Right lobe of liver (tissue), 6 donors: ENCODE results near the gene KLRC2. TPM values are rescaled to one million over a fixed set of nuclear protein-coding genes. Genes with fewer than 3 reads are reported as not detected.
"Not testable (repeated sequence)": the region's sequence is repeated elsewhere in the genome, so short reads cannot be mapped to it uniquely, and the experiment has no call there.

Experiments used
- ATAC-seq, 4 donors: fragments of 200-7000 bp; cut with Tn5 transposase; one replicate each; pipeline ENCODE4 v1.9.1; 2020; ENCODE audit warnings: mild to moderate bottlenecking in 4 of 4, moderate library complexity in 4 of 4
- DNase-seq, 3 donors: peaks; one replicate each; pipeline ENCODE4 v3.0.0-alpha.2; 2020
- H3K27ac ChIP-seq, 3 donors: fragments of 200-600 bp; one replicate each; pipeline ENCODE4 v1.8.0; 2022
- H3K27me3 ChIP-seq, 2 donors: fragments of 200-600 bp; one replicate each; pipeline ENCODE4 v1.8.0; 2022
- H3K36me3 ChIP-seq, 4 donors: fragments of 200-600 bp; sonication (generic) in 1 of 4; one replicate each; pipeline versions ENCODE4 v1.5.1 to v1.8.0; 2017 to 2022; ENCODE audit warnings: control low read depth in 1 of 4
- H3K4me1 ChIP-seq, 4 donors: fragments of 200-600 bp; sonication (generic) in 1 of 4; one replicate each; pipeline versions ENCODE4 v1.5.1 to v1.8.0; 2017 to 2022; ENCODE audit warnings: control low read depth in 1 of 4
- H3K4me3 ChIP-seq, 3 donors: fragments of 200-600 bp; one replicate each; pipeline ENCODE4 v1.8.0; 2022
- H3K9me3 ChIP-seq, 4 donors: fragments of 200-600 bp; sonication (generic) in 1 of 4; one replicate each; pipeline versions ENCODE4 v1.5.1 to v1.8.0; 2017 to 2022; ENCODE audit warnings: control low read depth in 1 of 4
- POLR2A ChIP-seq: fragments of 450-650 bp; IDR thresholded peaks from one replicate; pipeline ENCODE4 v1.6.1; 2017; ENCODE audit warnings: antibody characterized with exemption, mild to moderate bottlenecking
- WGBS: methylation state at CpG from one replicate; pipeline ENCODE4 v1.1.6; 2018; ENCODE audit warnings: low coverage, low lambda C conversion rate; ENCODE audit not compliant: insufficient coverage; ENCODE audit errors: missing lambda C conversion rate; 5-methylcytosine and 5-hydroxymethylcytosine counted together
- intact Hi-C, 2 donors: fragments of 100-400 bp; cut with DNase I; formaldehyde crosslinking; loops; one replicate each; pipeline versions ENCODE4 v1.11.2 to v1.14.1; 2022
- total RNA-seq, 6 experiments: library from RNA; depleted of rRNA in 2 of 6; stranded (reverse); fragments of >200 nt in 2 of 6; fragmentation: NEBNext Ultra II Directional in 3 of 6; extraction: Animal tissue kit (Norgen Biotek cat#: 25700) in 3 of 6; gene quantifications; one replicate each; pipeline versions ENCODE4 v1.1.0 to v1.2.4, GENCODE V29; 2016 to 2023
- TF ChIP-seq, protein P1 (sequence below), 4 donors: fragments of 200-600 bp in 3 of 4; fragments of 450-650 bp in 1 of 4; IDR thresholded peaks; one replicate each; pipeline versions ENCODE4 v1.5.1 to v1.8.0; 2016 to 2022; ENCODE audit warnings: antibody characterized with exemption in 4 of 4, mild to moderate bottlenecking in 2 of 4
- donor health status: DM: no; HTN: yes; CAD: no.
- donor health status: DM: no; HTN: no; CAD: no.
- donor health status: DM: no; HTN: no; CAD: no.
- donor health status: DM: no; HTN: yes; CAD: no.
- donor health status: DM: no; HTN: yes; CAD: no.

KLRC2 gene
- total RNA-seq, 6 experiments from 2014 or later = 0.31 to 0.68 (median 0.48) TPM; not detected in 2

DNA sequence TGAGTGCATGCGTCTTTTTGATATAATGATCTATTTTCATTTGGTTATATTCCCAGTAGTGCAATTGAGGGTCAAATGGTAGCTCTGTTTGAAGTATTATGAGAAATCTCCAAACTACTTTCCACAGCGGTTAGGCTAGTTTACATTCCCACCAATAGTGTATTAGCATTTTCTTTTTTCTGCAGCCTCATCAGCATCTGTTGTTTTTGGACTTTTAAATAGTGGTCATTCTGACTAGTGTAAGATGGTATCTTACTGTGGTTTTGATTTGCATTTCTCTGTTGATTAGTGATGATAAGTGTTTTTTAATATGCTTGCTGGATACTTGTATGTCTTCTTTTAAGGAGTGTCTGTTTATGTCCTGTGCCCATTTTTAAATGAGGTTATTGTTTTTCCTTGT lies 21.0 kb upstream of the KLRC2 start:
- Histone ChIP-seq H3K9me3 (no peaks in the 10 kb centered on the region), H3K27ac (no peak overlapping the region)

DNA sequence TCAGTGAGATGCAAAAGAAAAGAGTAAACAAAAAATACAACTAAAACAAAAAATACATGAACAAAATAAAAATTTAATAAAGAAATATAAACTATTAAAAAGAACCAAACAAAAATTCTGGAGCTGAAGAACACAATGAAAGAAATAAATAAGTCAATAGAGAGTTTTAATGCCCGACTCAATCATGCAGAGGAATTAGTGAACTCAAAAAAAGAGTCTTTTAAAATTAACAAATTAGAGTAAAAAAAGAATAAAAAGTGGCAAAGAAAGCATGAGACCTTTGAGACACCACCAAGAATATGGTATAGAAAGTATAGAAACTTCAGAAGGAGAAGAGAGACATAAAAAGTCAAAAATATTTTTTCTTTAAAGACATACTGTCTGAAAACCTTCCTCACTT lies 20.0 kb upstream of the KLRC2 start:
- Histone ChIP-seq H3K27ac (no peak overlapping the region), H3K27me3 (no peaks in the 10 kb centered on the region), H3K36me3 (no peaks in the 10 kb centered on the region), H3K9me3 (no peaks in the 10 kb centered on the region), H3K4me1 (no peaks in the 10 kb centered on the region), H3K4me3 (no peak overlapping the region)
- WGBS = 29% methylated on average over 1 of the region's 1 CpG
- intact Hi-C loops = no loop called here
- DNase-seq (no peak), ATAC-seq (no peak)
- no peak for TF ChIP-seq POLR2A
- TF ChIP-seq, protein P1, sequence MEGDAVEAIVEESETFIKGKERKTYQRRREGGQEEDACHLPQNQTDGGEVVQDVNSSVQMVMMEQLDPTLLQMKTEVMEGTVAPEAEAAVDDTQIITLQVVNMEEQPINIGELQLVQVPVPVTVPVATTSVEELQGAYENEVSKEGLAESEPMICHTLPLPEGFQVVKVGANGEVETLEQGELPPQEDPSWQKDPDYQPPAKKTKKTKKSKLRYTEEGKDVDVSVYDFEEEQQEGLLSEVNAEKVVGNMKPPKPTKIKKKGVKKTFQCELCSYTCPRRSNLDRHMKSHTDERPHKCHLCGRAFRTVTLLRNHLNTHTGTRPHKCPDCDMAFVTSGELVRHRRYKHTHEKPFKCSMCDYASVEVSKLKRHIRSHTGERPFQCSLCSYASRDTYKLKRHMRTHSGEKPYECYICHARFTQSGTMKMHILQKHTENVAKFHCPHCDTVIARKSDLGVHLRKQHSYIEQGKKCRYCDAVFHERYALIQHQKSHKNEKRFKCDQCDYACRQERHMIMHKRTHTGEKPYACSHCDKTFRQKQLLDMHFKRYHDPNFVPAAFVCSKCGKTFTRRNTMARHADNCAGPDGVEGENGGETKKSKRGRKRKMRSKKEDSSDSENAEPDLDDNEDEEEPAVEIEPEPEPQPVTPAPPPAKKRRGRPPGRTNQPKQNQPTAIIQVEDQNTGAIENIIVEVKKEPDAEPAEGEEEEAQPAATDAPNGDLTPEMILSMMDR (IDR thresholded peaks at IDR 0.05) = no peak

More for the DNA sequence above, 21.0 kb upstream of the KLRC2 start:
- Histone ChIP-seq H3K4me3 (no peak overlapping the region), H3K36me3 (no peaks in the 10 kb centered on the region), H3K4me1 (no peaks in the 10 kb centered on the region), H3K27me3 (no peaks in the 10 kb centered on the region)
- no peak for ATAC-seq
- TF ChIP-seq POLR2A = no peak
- TF ChIP-seq, protein P1 (IDR thresholded peaks at IDR 0.05) = no peak
- DNase-seq = no peak
- intact Hi-C loops = no loop called here
- WGBS = 76% methylated on average over 2 of the region's 2 CpGs

DNA sequence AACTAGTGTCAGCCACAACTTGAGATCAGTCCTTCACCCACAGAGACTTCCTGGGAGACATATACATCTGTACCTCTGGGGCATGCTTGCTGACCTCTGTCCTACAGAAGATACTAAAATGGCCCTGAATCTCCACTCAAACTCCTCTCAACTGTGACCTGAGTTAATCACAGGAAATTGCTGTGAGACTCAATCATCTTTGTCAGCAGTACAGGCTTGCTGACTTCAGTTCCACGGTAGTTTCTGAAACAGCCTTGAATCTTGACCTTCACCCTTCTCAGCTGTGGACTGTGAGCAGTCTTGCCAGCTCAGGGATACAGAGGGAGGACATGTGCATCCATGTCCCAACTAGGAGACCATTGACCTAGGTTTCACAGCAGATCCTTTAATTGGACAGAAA lies 18.7 kb upstream of the KLRC2 start:
- TF ChIP-seq, protein P1 (IDR thresholded peaks at IDR 0.05) = no peak
- TF ChIP-seq POLR2A = no peak

DNA sequence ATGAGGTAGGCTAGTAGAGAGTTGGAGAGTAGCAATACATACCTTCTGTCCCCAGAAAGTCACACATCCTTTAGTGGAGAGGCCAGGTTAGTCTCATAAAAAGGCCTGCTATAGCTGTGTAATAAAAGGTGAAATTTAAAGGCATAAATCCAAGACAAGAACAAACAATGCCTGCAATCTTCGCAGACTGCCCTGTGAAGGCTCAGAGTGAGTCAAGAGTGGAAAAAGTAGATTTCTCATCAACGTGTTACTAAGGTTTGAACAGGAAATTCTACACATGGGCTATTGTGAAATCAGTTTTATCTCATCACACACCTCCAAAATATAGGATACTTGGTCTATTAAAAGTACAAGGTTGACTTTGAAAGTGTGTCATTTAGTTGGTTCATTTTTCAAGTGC lies 17.3 kb upstream of the KLRC2 start, which contains the start of gene KLRC1:
TSS of gene KLRC1 (minus strand) at position 222 of the 400 bp plus-strand sequence. CDS start 2,221 bp downstream, outside the sequence.
- H3K4me3 ChIP-seq = no peak within 1 kb of the TSS
- ATAC-seq (no peak), DNase-seq (no peak)
- intact Hi-C loops = no loop called here
- no peaks in the 10 kb centered on the region for H3K4me1 ChIP-seq
- H3K27ac ChIP-seq = no peak within 1 kb of the TSS
- no peaks in the 10 kb centered on the region for H3K9me3 ChIP-seq
- no peaks in the 10 kb centered on the region for H3K36me3 ChIP-seq
- 36% methylated on average over 2 of the region's 2 CpGs for WGBS
- TF ChIP-seq, protein P1 (IDR thresholded peaks at IDR 0.05) = no peak
- no peak for TF ChIP-seq POLR2A
- H3K27me3 ChIP-seq = no peaks in the 10 kb centered on the region

More for the DNA sequence above, 18.7 kb upstream of the KLRC2 start:
- H3K4me1 ChIP-seq = no peaks in the 10 kb centered on the region
- intact Hi-C loops = no loop called here
- 14% methylated on average over 1 of the region's 1 CpG for WGBS
- H3K4me3 ChIP-seq = no peak overlapping the region
- ATAC-seq = no peak
- H3K27me3 ChIP-seq = no peaks in the 10 kb centered on the region
- H3K9me3 ChIP-seq = no peaks in the 10 kb centered on the region
- DNase-seq = no peak
- no peaks in the 10 kb centered on the region for H3K36me3 ChIP-seq
- no peak overlapping the region for H3K27ac ChIP-seq

DNA sequence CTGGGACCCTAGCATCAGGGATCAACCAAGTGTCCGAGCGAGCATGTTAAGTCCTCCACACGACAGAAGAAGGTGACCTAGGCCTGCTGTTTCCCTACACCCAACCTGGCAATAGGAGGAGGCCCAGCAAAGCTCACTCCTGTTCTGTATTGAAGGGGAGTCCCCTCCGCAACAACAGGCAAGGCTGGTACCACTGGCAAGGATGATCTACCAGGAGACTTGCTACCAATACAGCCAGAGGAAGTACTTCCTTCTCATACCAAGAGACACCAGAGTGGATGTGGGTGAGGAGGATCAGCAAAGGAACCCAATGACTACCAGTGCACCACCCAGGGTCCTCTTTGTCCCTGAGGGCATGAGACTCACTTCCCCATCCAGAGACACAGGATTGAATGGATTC lies 12.4 kb upstream of the KLRC2 start:
- DNase-seq = no peak
- TF ChIP-seq, protein P1 (IDR thresholded peaks at IDR 0.05) = no peak
- TF ChIP-seq POLR2A = no peak
- Histone ChIP-seq H3K36me3 (no peaks in the 10 kb centered on the region), H3K4me3 (no peak overlapping the region), H3K4me1 (no peaks in the 10 kb centered on the region), H3K27ac (no peak overlapping the region), H3K27me3 (no peaks in the 10 kb centered on the region), H3K9me3 (no peaks in the 10 kb centered on the region)
- WGBS = no CpG with 5 or more reads among the region's 4 CpGs
- ATAC-seq = no peak
- intact Hi-C loops = no loop called here

DNA sequence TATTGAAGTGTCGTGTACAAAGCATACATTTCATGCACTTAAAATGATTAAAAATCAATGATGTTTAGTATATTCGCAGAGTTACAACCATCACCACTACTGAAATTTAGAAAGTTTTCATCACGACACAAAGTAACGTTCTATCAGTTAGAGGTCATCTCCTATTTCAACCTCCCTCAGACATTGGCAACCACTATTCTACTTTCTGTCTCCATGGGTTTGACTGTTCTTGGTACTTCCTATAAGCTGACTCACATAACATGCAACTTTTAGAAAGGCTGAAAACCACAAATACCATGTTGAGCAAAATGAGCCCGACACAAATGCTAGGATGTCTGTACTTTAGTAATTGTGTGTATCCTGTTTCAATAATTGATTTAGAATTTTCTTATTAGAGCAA lies 10.2 kb upstream of the KLRC2 start:
- WGBS = 68% methylated on average over 5 of the region's 5 CpGs
- H3K4me1 ChIP-seq, H3K9me3 ChIP-seq, H3K27ac ChIP-seq, H3K4me3 ChIP-seq, intact Hi-C loops, H3K36me3 ChIP-seq, H3K27me3 ChIP-seq, ATAC-seq, DNase-seq: not testable (repeated sequence)

DNA sequence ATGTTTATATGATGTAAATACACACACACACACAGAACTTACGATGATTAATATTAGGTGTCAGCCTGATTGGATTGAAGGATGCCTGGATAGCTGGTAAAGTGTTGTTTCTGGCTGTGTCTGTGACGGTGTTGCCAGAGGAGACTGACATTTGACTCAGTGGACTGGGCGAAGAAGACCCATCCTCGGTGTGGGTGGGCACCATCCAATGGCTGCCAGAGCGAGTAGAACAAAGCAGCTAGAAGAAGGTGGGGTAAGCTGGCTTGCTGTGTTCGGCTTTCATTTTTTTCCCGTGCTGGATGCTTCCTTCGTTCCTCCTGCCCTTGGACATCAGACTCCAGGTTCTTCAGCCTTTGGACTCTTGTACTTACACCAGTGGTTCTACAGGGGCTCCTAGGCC lies 5.3 kb upstream of the KLRC2 start:
- intact Hi-C loops, H3K4me3 ChIP-seq, H3K27ac ChIP-seq, DNase-seq, H3K36me3 ChIP-seq, H3K27me3 ChIP-seq, ATAC-seq, H3K9me3 ChIP-seq, H3K4me1 ChIP-seq: not testable (repeated sequence)
- 87% methylated on average over 4 of the region's 8 CpGs for WGBS
